GM12891 (cell line): ENCODE measurements around the gene FLG2.
A peak's percentile ranks its signal among the peaks of the same experiment; 100 is the strongest.

Experiments
- DNase-seq: peaks from one replicate; pipeline ENCODE4 v3.0.0; 2011; ENCODE audit warnings: low spot score; ENCODE audit not compliant: insufficient read length
- FAIRE-seq: peaks from 2 replicates; lab custom pipeline; 2011; peaks lifted over from hg19 to GRCh38; lab: Jason Lieb, UNC
- PAX5 ChIP-seq: IDR thresholded peaks from 2 replicates; pipeline ENCODE4 v1.6.1; 2011; ENCODE audit warnings: low read length, moderate library complexity, mild to moderate bottlenecking; ENCODE audit not compliant: insufficient read depth, severe bottlenecking
- POLR2A ChIP-seq: IDR thresholded peaks from 2 replicates; pipeline ENCODE4 v1.6.1; 2011; ENCODE audit warnings: low read depth, low read length, control low read depth
- POLR2AphosphoS5 ChIP-seq: IDR thresholded peaks from 2 replicates; pipeline ENCODE4 v1.6.1; 2011; ENCODE audit warnings: low read depth, low read length, control low read depth
- POU2F2 ChIP-seq: IDR thresholded peaks from 2 replicates; pipeline ENCODE4 v1.6.1; 2011; ENCODE audit warnings: low read depth, mild to moderate bottlenecking, control low read depth, low read length, moderate library complexity
- SPI1 ChIP-seq: IDR thresholded peaks from 2 replicates; pipeline ENCODE4 v1.6.1; 2011; ENCODE audit warnings: low read depth, low read length, control low read depth
- TAF1 ChIP-seq: IDR thresholded peaks from 2 replicates; pipeline ENCODE4 v1.6.1; 2011; ENCODE audit warnings: low read depth, low read length, control low read depth

FLG2 gene

DNA sequence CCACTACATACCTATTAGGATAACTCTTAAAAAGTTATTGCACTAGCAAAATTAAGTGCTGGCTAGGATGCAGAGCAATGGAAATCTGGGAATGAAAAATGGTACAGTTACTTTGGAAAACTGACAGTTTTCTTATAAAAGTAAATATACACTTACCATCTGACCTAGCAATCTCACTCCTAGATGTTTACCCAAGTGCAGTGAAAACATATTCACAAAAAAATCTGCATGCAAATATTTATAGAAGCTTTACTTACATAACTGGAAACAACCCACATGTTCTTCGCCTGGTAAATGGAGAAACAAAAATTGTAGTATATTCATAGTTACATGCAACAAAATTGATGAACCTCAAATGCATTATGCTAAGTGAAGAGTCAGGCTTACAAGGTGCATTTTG is 12.9 kb upstream of the FLG2 start:
- FAIRE-seq (no peak), DNase-seq (no peak)

DNA sequence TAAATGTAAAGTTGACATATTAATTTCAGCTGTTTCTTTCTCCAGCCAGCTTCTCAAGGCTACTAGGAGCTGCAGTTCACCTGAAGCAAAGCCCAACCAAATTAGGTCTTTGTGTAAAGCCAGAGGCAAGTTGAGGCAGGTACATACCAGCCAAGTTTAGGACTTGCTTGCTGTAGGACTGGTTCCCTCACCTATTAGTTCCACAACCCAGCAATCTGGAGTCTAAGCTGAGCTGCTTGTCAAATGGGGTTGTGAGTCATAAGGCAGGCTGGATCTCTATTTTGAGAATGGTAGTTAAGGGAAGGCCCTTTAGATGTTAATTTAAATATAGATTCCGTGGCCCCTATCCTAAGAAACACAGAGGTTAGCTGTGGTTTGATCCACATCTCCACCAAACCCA is 7.6 kb upstream of the FLG2 start:
- FAIRE-seq (no peak), DNase-seq (no peak)
- no peak for TF ChIP-seq SPI1
- no peak for TF ChIP-seq POLR2A
- no peak for TF ChIP-seq PAX5
- TF ChIP-seq POLR2AphosphoS5, result no peak
- no peak for TF ChIP-seq TAF1
- no peak for TF ChIP-seq POU2F2

More for the DNA sequence above, 12.9 kb upstream of the FLG2 start:
- TF ChIP-seq SPI1 (no peak), TAF1 (no peak)

DNA sequence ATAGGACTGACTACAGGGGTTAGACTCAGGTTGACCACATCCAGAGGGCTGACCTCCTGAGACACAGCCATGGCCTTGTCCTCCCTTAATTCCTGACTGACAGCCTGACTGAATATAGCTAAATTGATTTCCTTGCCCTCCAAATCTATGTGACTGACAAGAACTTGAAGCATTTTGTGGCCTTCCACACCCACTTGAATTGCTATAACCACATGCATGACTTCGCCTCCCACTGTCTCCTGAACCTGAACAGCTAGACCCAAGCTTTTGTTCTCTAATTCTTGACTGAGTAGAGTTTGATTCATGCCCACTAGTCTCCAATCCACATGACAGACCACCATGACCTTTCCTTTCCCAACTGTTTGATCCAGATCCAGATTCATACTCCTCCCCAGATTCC is 3.1 kb downstream of the FLG2 start:
- FAIRE-seq, result no peak
- TF ChIP-seq POLR2AphosphoS5 (no peak), POLR2A (no peak), POU2F2 (no peak), SPI1 (no peak), PAX5 (no peak), TAF1 (no peak)
- DNase-seq, result no peak

DNA sequence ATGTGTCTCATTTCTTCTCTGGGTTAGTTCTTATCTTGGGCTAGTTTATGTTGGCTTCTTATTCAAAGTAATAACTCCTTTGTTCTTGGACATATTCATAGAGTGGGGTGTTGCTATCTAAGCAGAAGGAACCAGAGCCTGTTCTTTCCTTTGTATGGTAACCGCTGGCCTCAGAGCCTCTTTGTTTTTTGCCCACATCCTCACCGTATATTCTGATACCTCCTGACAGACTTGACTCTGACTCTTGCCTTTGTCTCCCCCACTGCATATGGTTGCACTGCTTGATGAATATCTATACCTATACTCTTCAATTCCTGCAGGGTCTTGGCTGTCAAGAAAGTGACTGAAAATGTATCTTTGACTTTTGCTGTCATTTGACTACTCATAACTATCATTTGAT is 10.2 kb downstream of the FLG2 start:
- TF ChIP-seq TAF1 (no peak), POLR2AphosphoS5 (no peak)
- no peak for FAIRE-seq
- no peak for DNase-seq

DNA sequence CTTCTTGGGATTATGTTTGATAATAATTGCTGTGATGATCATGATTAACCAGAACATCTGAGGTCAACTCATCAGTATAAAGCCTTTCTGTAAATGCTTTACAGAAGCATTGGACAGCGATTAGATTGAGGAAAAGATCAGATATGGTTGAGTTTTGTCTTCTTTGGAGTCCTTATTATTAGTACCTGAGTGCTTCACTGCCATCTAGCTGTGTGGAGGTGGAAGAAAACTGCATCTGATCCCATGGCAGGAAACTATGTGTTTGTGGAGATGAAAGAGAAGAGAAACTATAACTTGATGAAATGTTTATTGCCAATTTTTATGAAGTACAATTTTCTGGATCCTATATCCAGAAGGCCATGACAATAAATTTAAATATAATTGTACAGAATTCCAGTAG is 11.4 kb downstream of the FLG2 start:
- no peak for DNase-seq
- TF ChIP-seq TAF1, result no peak
- no peak for TF ChIP-seq PAX5
- TF ChIP-seq POU2F2, result no peak
- TF ChIP-seq SPI1, result no peak
- no peak for TF ChIP-seq POLR2A
- no peak for TF ChIP-seq POLR2AphosphoS5
- no peak for FAIRE-seq

DNA sequence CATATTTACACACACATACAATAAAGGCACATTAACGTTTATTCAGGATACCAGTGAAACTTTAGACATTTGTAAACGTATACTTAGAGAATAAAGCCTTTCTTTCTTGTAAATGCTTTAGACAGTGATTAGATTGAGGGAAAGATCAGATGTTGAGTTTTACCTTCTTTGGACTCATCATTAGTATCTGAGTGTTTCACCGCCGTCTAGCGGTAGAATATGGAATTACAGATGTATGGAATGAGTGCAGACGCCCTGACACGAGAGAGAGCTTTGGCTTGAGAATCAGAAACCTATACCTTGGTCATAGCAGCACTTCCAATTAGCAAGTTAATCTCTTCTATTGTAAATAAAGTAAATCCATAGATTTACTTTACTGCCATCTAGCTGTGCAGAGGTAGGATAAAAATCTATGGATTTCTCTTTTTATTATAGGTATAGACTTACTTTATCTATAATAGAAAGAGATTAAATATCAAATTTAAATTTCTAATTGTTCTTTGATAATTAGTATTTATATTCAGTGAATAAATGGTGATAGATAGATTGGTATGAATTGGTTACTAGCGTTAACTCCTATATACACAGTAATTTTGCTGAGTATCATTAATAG is 12.6 kb downstream of the FLG2 start:
- DNase-seq (peak; percentile 12), FAIRE-seq (peak; percentile 82)

DNA sequence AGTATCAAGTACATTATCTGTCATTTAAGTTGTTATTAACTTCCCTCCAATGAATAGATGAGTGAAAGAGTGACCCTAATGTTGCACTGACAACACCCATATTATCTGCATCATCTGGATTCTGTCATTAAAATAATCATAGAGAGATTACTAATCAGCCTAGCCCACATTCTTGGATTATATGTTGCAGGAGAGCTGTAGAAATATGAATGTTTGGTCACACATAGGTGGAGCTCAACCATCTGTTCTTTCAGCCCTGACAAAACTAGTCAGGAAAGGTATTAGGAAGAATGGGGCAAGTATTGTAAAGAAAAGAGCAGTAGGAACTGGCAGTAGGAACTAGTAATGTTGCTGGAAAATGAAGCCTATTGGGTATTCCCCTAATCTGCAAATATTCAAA is 15.4 kb downstream of the FLG2 start:
- TF ChIP-seq POLR2AphosphoS5 (no peak), PAX5 (no peak), TAF1 (no peak), POLR2A (no peak), POU2F2 (no peak), SPI1 (no peak)
- no peak for FAIRE-seq
- DNase-seq, result no peak

More for the DNA sequence above, 12.6 kb downstream of the FLG2 start:
- no peak for TF ChIP-seq SPI1
- no peak for TF ChIP-seq PAX5
- TF ChIP-seq TAF1, result no peak
- TF ChIP-seq POLR2AphosphoS5, result no peak
- no peak for TF ChIP-seq POU2F2
- TF ChIP-seq POLR2A, result no peak

DNA sequence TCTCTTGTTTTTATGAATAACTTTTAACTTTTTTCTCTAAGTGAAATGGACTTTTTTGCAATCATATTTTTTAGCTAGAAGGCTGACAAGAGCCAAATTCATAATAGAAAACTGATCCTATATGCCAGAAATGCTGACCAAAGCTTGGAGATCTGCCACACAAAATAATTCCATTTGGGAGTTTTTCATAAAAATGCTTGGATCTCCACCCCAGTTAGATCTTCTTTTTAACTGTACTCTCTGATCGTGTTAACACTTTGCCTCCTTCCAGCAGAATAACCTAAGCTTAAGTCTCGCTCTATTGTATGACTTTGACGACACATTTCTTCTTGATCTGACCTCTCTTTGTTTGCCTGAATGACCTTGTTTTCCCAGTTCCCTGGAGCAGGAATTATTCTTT is 16.8 kb downstream of the FLG2 start:
- TF ChIP-seq POLR2A, result no peak
- no peak for TF ChIP-seq POU2F2
- no peak for TF ChIP-seq TAF1
- TF ChIP-seq PAX5, result no peak
- TF ChIP-seq POLR2AphosphoS5, result no peak
- no peak for TF ChIP-seq SPI1
- FAIRE-seq (no peak), DNase-seq (no peak)

DNA sequence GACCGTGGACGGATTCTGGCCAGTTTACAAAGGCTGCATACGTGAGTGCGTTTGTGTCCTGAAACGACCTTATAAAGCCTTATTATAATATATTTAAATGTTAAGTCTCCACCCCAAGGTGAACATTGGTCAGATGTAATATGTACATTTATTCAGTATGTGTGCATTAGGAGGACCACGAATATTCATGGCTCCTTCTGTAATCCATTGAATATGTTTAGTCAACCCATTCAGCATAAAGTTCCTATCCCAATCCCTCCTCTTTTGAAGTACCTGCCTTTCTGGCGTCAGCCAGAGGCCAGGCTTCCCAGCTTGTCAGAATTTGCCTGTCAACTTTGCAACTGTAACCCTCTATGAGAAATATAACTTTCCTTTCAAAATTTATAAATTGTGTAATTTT is 24.4 kb downstream of the FLG2 start:
- FAIRE-seq, result no peak
- no peak for TF ChIP-seq TAF1
- TF ChIP-seq SPI1, result no peak
- no peak for TF ChIP-seq POLR2AphosphoS5
- TF ChIP-seq POU2F2, result no peak
- no peak for TF ChIP-seq PAX5
- no peak for TF ChIP-seq POLR2A
- DNase-seq, result no peak

DNA sequence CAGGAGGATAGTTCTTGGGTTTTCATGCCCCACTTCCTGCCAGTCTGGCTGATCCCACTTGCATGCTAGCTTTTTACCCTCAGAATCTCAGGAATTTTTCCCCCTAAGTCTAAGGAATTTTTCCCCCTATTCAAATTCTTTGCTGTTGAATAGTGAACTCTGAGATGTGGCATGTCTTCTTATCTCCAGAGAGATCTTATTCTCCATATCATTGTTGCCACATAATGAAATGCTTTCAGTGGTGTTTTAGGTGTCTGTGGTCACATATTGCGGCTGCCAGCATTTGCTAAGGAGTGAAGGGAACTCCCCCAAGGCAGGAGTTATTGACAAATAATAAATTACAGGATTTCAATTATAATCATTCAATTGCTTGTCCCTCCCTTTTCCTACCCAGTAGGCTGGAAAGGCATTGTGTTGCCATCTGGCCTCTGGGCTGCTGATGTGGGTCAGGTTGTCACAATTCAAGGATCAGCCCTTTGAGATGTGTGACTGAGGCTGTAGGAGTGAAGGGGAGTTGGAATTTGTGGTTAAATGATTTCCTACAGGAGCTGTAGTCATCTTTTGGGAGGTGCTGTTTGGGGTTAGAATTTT is 30.9 kb downstream of the FLG2 start:
- DNase-seq, result no peak
- TF ChIP-seq POLR2A, result no peak
- no peak for TF ChIP-seq SPI1
- TF ChIP-seq POU2F2, result no peak
- no peak for TF ChIP-seq POLR2AphosphoS5
- no peak for TF ChIP-seq PAX5
- no peak for TF ChIP-seq TAF1

More for the DNA sequence above, 30.9 kb downstream of the FLG2 start:
- no peak for FAIRE-seq
